Smooth muscle cell (in vitro differentiated cells): Measurements from ENCODE around the gene VGLL3. TPM values are rescaled to one million over a fixed set of nuclear protein-coding genes. Genes with fewer than 3 reads are reported as not detected.
A peak's percentile ranks its signal among the peaks of the same experiment; 100 is the strongest.

Experiments used
- DNase-seq: peaks from one replicate; lab custom pipeline; 2025; ENCODE audit not compliant: unreplicated experiment; lab: John Stamatoyannopoulos, UW
- H2AFZ ChIP-seq: fragments of 200-600 bp; sonication (generic); 2 replicates; pipeline ENCODE4 v1.6.0; 2016; ENCODE audit warnings: antibody characterized with exemption, low read depth, mild to moderate bottlenecking
- H3F3A ChIP-seq: fragments of 200-600 bp; sonication (generic); 2 replicates; pipeline ENCODE4 v1.6.0; 2017; ENCODE audit warnings: antibody characterized with exemption, low read depth
- H3K27ac ChIP-seq: fragments of 200-600 bp; sonication (generic); 2 replicates; pipeline ENCODE4 v1.5.1; 2016; ENCODE audit warnings: low read depth, mild to moderate bottlenecking
- H3K27me3 ChIP-seq: fragments of 200-600 bp; sonication (generic); 2 replicates; pipeline ENCODE4 v1.6.1; 2016; ENCODE audit warnings: low read depth, mild to moderate bottlenecking
- H3K36me3 ChIP-seq: fragments of 200-600 bp; sonication (generic); 2 replicates; pipeline ENCODE4 v1.5.1; 2016; ENCODE audit warnings: low read depth
- H3K4me1 ChIP-seq: fragments of 200-600 bp; sonication (generic); 2 replicates; pipeline ENCODE4 v1.5.1; 2016; ENCODE audit warnings: low read depth
- H3K4me2 ChIP-seq: fragments of 200-600 bp; sonication (generic); 2 replicates; pipeline ENCODE4 v1.6.0; 2016; ENCODE audit warnings: mild to moderate bottlenecking
- H3K4me3 ChIP-seq: fragments of 200-600 bp; sonication (generic); 2 replicates; pipeline ENCODE4 v1.5.1; 2016; ENCODE audit warnings: mild to moderate bottlenecking
- H3K79me2 ChIP-seq: fragments of 200-600 bp; sonication (generic); 2 replicates; pipeline ENCODE4 v1.6.0; 2016; ENCODE audit warnings: low read depth, mild to moderate bottlenecking
- H3K9ac ChIP-seq: fragments of 200-600 bp; sonication (generic); 2 replicates; pipeline ENCODE4 v1.6.0; 2016; ENCODE audit warnings: low read depth
- H3K9me3 ChIP-seq: fragments of 200-600 bp; sonication (generic); replicated peaks from 2 replicates; pipeline ENCODE4 v1.5.1; 2016; ENCODE audit warnings: low read depth
- H4K20me1 ChIP-seq: fragments of 200-600 bp; sonication (generic); 2 replicates; pipeline ENCODE4 v1.6.0; 2016; ENCODE audit warnings: low read depth
- CTCF ChIP-seq: fragments of 200-600 bp; sonication (generic); IDR thresholded peaks from 2 replicates; pipeline ENCODE4 v1.5.1; 2017; ENCODE audit warnings: borderline replicate concordance, mild to moderate bottlenecking, antibody characterized with exemption; ENCODE audit not compliant: insufficient read depth, poor library complexity, severe bottlenecking
- WGBS: methylation state at CpG from one replicate; pipeline ENCODE4 v1.1.7; 2016; ENCODE audit warnings: low lambda C conversion rate; 5-methylcytosine and 5-hydroxymethylcytosine counted together
- polyA plus RNA-seq: library from polyadenylated mRNA; unstranded; fragments of >200 nt; fragmentation: Nextera tagmentation; extraction: Ambion mirVana; gene quantifications from 2 replicates; pipeline ENCODE4 v1.2.1, GENCODE V29; 2016
- total RNA-seq: library from RNA; depleted of rRNA; stranded (reverse); fragments of >200 nt; gene quantifications from 2 replicates; pipeline ENCODE4 v1.2.3, GENCODE V29; 2014

Gene VGLL3
- total and polyA plus RNA-seq, 2 experiments from 2014 or later, result 11.4 to 54.1 TPM

- H3K4me1 ChIP-seq, result peaks cover 35% of the 10 kb centered on the region
- peak overlapping the region; percentile 87 for H3K4me2 ChIP-seq
- H3F3A ChIP-seq, result peaks cover 30% of the 10 kb centered on the region
- DNase-seq, result no peak
- 7% methylated on average over 29 of the region's 29 CpGs for WGBS
- peak overlapping the region; percentile 91 for H3K27ac ChIP-seq
- H3K36me3 ChIP-seq, result no peaks in the 10 kb centered on the region
- H3K27me3 ChIP-seq, result no peaks in the 10 kb centered on the region
- peak overlapping the region; percentile 73 for H3K4me3 ChIP-seq
- H3K9me3 ChIP-seq, result no peaks in the 10 kb centered on the region
- no peak overlapping the region for H2AFZ ChIP-seq
- no peak for TF ChIP-seq CTCF
- peaks cover 43% of the 10 kb centered on the region for H3K79me2 ChIP-seq
- H4K20me1 ChIP-seq, result peaks cover 14% of the 10 kb centered on the region
- peak overlapping the region; percentile 89 for H3K9ac ChIP-seq
Measured at GRCh38 chr3:86990012-86990733, 776 bp downstream of the VGLL3 start.

GRCh38 chr3:86989611-86990010 lies 1.3 kb downstream of the VGLL3 start:
- Histone ChIP-seq H3K9ac (peak overlapping the region; percentile 89), H3K36me3 (no peaks in the 10 kb centered on the region), H3K27ac (peak overlapping the region; percentile 91), H3K4me2 (peak overlapping the region; percentile 87), H3K4me1 (peaks cover 39% of the 10 kb centered on the region), H3K27me3 (no peaks in the 10 kb centered on the region), H2AFZ (no peak overlapping the region), H3K4me3 (peak overlapping the region; percentile 73), H3F3A (peaks cover 27% of the 10 kb centered on the region), H4K20me1 (peaks cover 14% of the 10 kb centered on the region), H3K9me3 (no peaks in the 10 kb centered on the region), H3K79me2 (peaks cover 48% of the 10 kb centered on the region)
- 63% methylated on average over 7 of the region's 7 CpGs for WGBS
- no peak for DNase-seq
- TF ChIP-seq CTCF, result no peak

- Histone ChIP-seq H4K20me1 (peaks cover 14% of the 10 kb centered on the region), H3K36me3 (no peaks in the 10 kb centered on the region), H3K4me2 (peak overlapping the region; percentile 87), H3K27me3 (no peaks in the 10 kb centered on the region), H3F3A (peaks cover 24% of the 10 kb centered on the region), H3K27ac (peak overlapping the region; percentile 91), H3K9me3 (no peaks in the 10 kb centered on the region), H3K4me3 (peak overlapping the region; percentile 73), H3K4me1 (peaks cover 41% of the 10 kb centered on the region), H3K79me2 (peaks cover 54% of the 10 kb centered on the region), H3K9ac (peak overlapping the region; percentile 89), H2AFZ (no peak overlapping the region)
- 93% methylated on average over 1 of the region's 1 CpG for WGBS
- TF ChIP-seq CTCF, result no peak
- DNase-seq, result no peak
Measured at GRCh38 chr3:86989006-86989405, 1.9 kb downstream of the VGLL3 start.

GRCh38 chr3:86988235-86988634 lies 2.7 kb downstream of the VGLL3 start:
- peak overlapping the region; percentile 44 for H3K9ac ChIP-seq
- H3K27me3 ChIP-seq, result no peaks in the 10 kb centered on the region
- H3K36me3 ChIP-seq, result no peaks in the 10 kb centered on the region
- peaks cover 14% of the 10 kb centered on the region for H4K20me1 ChIP-seq
- H3K79me2 ChIP-seq, result peaks cover 62% of the 10 kb centered on the region
- peak overlapping the region; percentile 87 for H3K4me2 ChIP-seq
- peaks cover 21% of the 10 kb centered on the region for H3F3A ChIP-seq
- no peak for DNase-seq
- H3K4me1 ChIP-seq, result peaks cover 44% of the 10 kb centered on the region
- H2AFZ ChIP-seq, result no peak overlapping the region
- H3K27ac ChIP-seq, result peak overlapping the region; percentile 91
- 18% methylated on average over 4 of the region's 4 CpGs for WGBS
- peak overlapping the region; percentile 73 for H3K4me3 ChIP-seq
- no peaks in the 10 kb centered on the region for H3K9me3 ChIP-seq
- TF ChIP-seq CTCF, result no peak
